Neural progenitor cell (in vitro differentiated cells): ENCODE results near the gene C17orf100.

Experiments
- CTCF ChIP-seq: fragments of 200-600 bp; sonication (generic); IDR thresholded peaks from 2 replicates; pipeline ENCODE4 v1.5.1; 2017; ENCODE audit warnings: antibody characterized with exemption, mild to moderate bottlenecking
- EZH2phosphoT487 ChIP-seq: fragments of 200-600 bp; sonication (generic); IDR thresholded peaks from 2 replicates; pipeline ENCODE4 v1.6.1; 2017; ENCODE audit warnings: antibody characterized with exemption

- TF ChIP-seq CTCF: no peak
- TF ChIP-seq EZH2phosphoT487: no peak
Observed at GRCh38 chr17:6632530-6632929, 19.0 kb upstream of the C17orf100 start.
